ENCODE results near the gene FAM89B. TPM values are rescaled to one million over a fixed set of nuclear protein-coding genes. Genes with fewer than 3 reads are reported as not detected.

The FAM89B gene
- polyA plus RNA-seq, 3 donors = 51.3 to 139 (median 70.8) TPM

DNA sequence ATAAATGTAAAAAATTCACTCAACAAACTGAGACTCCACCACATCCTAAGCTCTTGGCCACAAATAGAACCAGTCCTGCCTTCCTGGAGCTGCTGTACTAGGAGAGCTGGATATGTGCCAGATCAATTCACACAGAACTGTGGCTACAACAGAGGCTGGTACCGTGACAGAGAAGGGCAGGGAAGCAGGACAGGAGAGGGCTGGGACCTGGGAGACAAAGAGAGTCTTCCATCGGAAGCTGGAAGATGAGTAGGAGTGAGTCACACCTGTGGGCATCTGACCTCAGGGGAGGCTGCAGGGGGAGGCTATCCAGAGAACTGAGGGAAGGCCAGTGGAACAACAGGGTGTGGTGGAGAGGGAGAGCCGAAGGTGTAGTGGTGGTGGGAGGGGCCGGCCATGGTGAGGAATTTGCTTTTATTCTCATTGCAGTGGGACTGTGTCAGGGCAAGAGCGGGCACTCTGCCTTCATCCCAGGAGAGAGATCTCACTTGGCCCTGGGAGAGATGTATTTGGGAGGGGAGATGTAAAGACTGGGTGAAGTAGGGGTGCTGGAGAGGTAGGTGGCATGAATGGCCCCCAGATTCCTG, 12.3 kb upstream of the FAM89B start:
- peaks cover 19 to 42% (median 33%) of the 10 kb centered on the region in 3 donors for H3K27me3 Mint-ChIP-seq (ENCODE audit: low read depth in 3 of 3)
- H3K27ac Mint-ChIP-seq = peak overlapping the region in 2 of 7 donors; percentile 67 to 72

DNA sequence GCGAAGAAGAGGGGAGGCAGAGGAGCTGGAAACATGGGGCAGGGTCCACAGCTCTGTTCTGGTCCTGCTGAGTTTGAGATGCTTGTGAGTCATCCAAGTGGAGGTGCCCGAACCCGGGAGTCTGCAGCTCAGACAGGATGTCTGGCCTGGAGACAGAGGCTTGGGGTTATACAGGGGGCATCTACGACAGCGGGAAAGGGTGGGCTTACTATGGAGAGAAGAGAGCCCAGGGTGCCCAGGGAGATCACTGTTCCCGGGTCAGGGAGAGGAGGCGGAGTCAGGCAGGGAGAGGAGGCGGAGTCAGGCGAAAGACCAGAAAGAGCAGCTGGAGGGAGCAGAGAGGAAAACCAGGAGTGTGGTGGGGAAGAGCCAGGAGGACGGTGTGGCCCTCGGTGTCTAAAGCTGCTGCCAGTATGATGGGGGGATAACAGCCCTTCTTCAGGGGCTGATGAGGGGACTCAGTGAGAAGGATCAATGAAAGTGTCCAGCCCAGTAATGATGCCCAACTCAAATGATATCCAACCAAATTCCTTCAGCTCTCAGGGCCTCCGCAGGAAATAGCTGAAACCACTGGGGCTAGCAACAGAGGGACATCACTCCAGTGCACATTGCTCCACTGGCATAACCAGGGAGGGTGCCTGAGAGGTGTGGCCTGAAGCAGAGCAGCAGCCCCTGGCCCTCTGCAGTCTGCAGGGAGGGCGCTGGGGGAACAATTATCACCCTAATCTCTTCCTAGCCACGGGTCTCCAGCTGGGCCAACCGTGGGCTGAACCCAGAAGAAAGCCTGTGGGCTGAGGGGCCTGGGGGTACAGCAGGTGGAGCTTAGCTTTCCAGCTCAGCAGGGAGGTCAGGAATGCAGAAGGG, 11.6 kb upstream of the FAM89B start:
- Mint-ChIP-seq H3K27ac (peak overlapping the region in 1 of 7 donors; percentile 72), H3K36me3 (peaks cover 0 to 9% of the 10 kb centered on the region in 2 donors), H3K4me1 (peaks cover 37% of the 10 kb centered on the region), H3K27me3 (ENCODE audit: low read depth in 3 of 3) (peaks cover 19 to 41% (median 27%) of the 10 kb centered on the region in 3 donors), H3K9me3 (peaks cover 0 to 2% (median 0%) of the 10 kb centered on the region in 7 donors), H3K4me3 (no peak overlapping the region)
- intact Hi-C loops (cut with micrococcal nuclease) = no loop called here
- Histone ChIP-seq H3K79me2 (ENCODE audit: insufficient read depth, low read length) (no peaks in the 10 kb centered on the region), H4K20me1 (ENCODE audit: insufficient read depth, low read length) (no peaks in the 10 kb centered on the region), H3K36me3 (replicated peaks in 1 of 2; ENCODE audit: control insufficient read depth in 1 of 2, insufficient read depth in 2 of 2, low read length in 2 of 2) (no peaks in the 10 kb centered on the region), H3K4me3 (replicated peaks in 1 of 3; ENCODE audit: low read depth in 2 of 3, low read length in 3 of 3) (no peak overlapping the region), H3K4me2 (replicated peaks; ENCODE audit: extremely low read depth, low read length, poor library complexity, severe bottlenecking) (no peak overlapping the region), H2AFZ (ENCODE audit: insufficient read depth, low read depth, low read length, poor library complexity, severe bottlenecking) (no peak overlapping the region), H3K4me1 (ENCODE audit: control insufficient read depth in 1 of 2, insufficient read depth in 2 of 2, low read length in 2 of 2) (peaks cover 19 to 46% of the 10 kb centered on the region in 2 donors), H3K27me3 (ENCODE audit: control insufficient read depth in 2 of 2, insufficient read depth in 2 of 2, low read length in 2 of 2) (peaks cover 0 to 33% of the 10 kb centered on the region in 2 donors), H3K27ac (ENCODE audit: low read depth in 1 of 2, low read length in 2 of 2) (no peak overlapping the region), H3K9ac (ENCODE audit: insufficient read depth, low read length, poor library complexity, severe bottlenecking) (no peak overlapping the region), H3K9me3 (replicated peaks in 1 of 2; ENCODE audit: control insufficient read depth in 1 of 2, insufficient read depth in 1 of 2, low read length in 2 of 2) (no peaks in the 10 kb centered on the region)
- DNase-seq = no peak
- WGBS (ENCODE audit: insufficient coverage) = 77% methylated on average over 10 of the region's 15 CpGs
- TF ChIP-seq, protein P1, sequence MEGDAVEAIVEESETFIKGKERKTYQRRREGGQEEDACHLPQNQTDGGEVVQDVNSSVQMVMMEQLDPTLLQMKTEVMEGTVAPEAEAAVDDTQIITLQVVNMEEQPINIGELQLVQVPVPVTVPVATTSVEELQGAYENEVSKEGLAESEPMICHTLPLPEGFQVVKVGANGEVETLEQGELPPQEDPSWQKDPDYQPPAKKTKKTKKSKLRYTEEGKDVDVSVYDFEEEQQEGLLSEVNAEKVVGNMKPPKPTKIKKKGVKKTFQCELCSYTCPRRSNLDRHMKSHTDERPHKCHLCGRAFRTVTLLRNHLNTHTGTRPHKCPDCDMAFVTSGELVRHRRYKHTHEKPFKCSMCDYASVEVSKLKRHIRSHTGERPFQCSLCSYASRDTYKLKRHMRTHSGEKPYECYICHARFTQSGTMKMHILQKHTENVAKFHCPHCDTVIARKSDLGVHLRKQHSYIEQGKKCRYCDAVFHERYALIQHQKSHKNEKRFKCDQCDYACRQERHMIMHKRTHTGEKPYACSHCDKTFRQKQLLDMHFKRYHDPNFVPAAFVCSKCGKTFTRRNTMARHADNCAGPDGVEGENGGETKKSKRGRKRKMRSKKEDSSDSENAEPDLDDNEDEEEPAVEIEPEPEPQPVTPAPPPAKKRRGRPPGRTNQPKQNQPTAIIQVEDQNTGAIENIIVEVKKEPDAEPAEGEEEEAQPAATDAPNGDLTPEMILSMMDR (IDR thresholded peaks at IDR 0.05) = no peak

More for the DNA sequence above, 12.3 kb upstream of the FAM89B start:
- Histone ChIP-seq H3K4me2 (replicated peaks; ENCODE audit: extremely low read depth, low read length, poor library complexity, severe bottlenecking) (no peak overlapping the region), H4K20me1 (ENCODE audit: insufficient read depth, low read length) (no peaks in the 10 kb centered on the region), H3K79me2 (ENCODE audit: insufficient read depth, low read length) (no peaks in the 10 kb centered on the region), H3K9ac (ENCODE audit: insufficient read depth, low read length, poor library complexity, severe bottlenecking) (no peak overlapping the region), H3K4me3 (replicated peaks in 1 of 3; ENCODE audit: low read depth in 2 of 3, low read length in 3 of 3) (no peak overlapping the region), H3K36me3 (replicated peaks in 1 of 2; ENCODE audit: control insufficient read depth in 1 of 2, insufficient read depth in 2 of 2, low read length in 2 of 2) (no peaks in the 10 kb centered on the region), H3K27ac (ENCODE audit: low read depth in 1 of 2, low read length in 2 of 2) (no peak overlapping the region), H3K9me3 (replicated peaks in 1 of 2; ENCODE audit: control insufficient read depth in 1 of 2, insufficient read depth in 1 of 2, low read length in 2 of 2) (no peaks in the 10 kb centered on the region), H3K4me1 (ENCODE audit: control insufficient read depth in 1 of 2, insufficient read depth in 2 of 2, low read length in 2 of 2) (peaks cover 17 to 46% of the 10 kb centered on the region in 2 donors), H2AFZ (ENCODE audit: insufficient read depth, low read depth, low read length, poor library complexity, severe bottlenecking) (no peak overlapping the region), H3K27me3 (ENCODE audit: control insufficient read depth in 2 of 2, insufficient read depth in 2 of 2, low read length in 2 of 2) (peaks cover 0 to 33% of the 10 kb centered on the region in 2 donors)
- peaks cover 37% of the 10 kb centered on the region for H3K4me1 Mint-ChIP-seq
- TF ChIP-seq, protein P1 (IDR thresholded peaks at IDR 0.05) = no peak
- H3K9me3 Mint-ChIP-seq = peaks cover 0 to 2% (median 0%) of the 10 kb centered on the region in 7 donors
- 98% methylated on average over 5 of the region's 5 CpGs for WGBS (ENCODE audit: insufficient coverage)
- peaks cover 0 to 9% of the 10 kb centered on the region in 2 donors for H3K36me3 Mint-ChIP-seq
- H3K4me3 Mint-ChIP-seq = peak overlapping the region in 1 of 2 donors; percentile 40
- intact Hi-C loops (cut with micrococcal nuclease) = no loop called here
- no peak for DNase-seq
